ENCODE data around the gene C4orf54.

C4orf54 gene

GRCh38 chr4:99657798-99658197, at the start of gene C4orf54:
Gene C4orf54 (minus strand): TSS chr4:99657828. CDS start chr4:99654648, 3,180 bp downstream.
- DNase-seq (ENCODE audit: low spot score), result no peak

DNA sequence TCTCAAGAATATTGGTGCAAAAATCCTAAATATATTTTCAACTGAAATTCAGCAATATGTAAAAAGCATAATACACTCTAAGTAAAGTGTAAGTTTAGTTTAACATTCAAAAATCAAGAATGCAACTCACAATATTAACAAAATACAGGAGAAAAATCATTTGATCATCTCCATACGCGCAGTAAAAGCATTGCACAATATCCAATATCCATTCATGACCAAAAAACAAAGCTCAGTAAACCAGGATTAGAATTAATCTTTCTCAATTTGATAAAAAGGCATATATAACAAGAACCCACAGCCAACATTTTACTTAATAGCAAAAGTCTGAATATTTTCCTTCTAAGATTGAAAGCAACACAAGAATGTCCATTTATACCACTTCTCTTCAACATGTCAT, 48.3 kb upstream of the C4orf54 start:
- DNase-seq (ENCODE audit: low spot score), result no peak

DNA sequence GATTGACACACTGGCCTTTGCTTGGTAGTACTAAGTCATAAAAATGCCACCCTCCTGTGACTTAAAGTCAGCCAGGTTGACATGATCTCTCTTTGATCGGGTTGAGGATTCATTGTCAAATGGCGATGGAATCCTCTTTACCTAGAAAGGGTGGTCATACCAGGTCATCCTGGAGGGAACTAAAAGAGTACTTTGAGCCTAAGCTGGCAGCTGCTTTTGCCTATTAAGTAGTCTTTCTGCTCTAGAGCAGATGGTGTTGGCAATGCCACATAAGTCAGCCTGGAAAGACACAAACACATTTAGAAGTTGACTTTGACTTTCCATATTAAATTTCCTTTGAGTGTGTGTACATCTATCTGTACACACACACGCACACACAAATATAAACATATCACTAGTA, 39.2 kb upstream of the C4orf54 start:
- no peak for DNase-seq (ENCODE audit: low spot score)

- no peak for DNase-seq (ENCODE audit: low spot score)
Observed at GRCh38 chr4:99693140-99693539, 35.5 kb upstream of the C4orf54 start.

DNA sequence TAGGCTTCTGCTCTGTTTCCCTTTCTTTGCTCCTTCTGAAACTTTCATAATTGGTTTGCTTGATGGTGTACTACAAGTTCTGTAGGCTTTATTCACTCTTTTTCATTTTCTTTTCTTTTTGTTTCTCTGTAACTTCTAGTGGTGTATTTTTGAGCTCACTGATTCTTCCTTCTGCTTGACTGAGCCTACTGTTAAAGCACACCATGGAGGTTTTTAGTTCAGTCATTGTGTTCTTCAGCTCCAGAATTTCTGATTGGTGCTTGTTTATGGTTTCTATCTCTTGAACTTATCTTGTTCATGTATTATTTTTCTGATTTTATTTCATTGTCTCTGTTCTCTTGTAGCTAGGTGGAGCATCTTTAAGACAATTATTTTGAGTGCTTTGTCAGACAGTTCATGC, 33.4 kb upstream of the C4orf54 start:
- DNase-seq (ENCODE audit: low spot score), result no peak

- no peak for DNase-seq (ENCODE audit: low spot score)
Observed at GRCh38 chr4:99690472-99690871, 32.8 kb upstream of the C4orf54 start.

GRCh38 chr4:99687120-99687519, 29.5 kb upstream of the C4orf54 start:
- DNase-seq (ENCODE audit: low spot score), result no peak

DNA sequence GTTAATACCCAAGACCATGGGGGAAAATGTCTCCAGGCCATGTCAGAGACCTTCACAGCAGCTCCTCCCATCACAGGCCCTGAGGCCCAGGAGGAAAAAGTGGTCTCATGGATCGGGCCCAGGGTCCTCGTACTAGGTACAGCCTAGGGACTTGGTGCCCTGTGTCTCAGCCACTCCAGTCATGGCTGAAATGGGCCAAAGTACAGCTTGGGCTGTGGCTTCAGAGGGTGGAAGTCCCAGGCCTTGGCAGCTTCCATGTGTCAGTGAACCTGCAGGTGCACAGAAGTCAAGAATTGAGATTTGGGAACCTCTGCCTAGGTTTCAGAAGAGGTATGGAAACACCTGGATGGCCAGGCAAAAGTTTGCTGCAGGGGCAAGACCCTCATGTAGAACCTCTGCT, 27.6 kb upstream of the C4orf54 start:
- DNase-seq (ENCODE audit: low spot score), result no peak

- DNase-seq (ENCODE audit: low spot score), result no peak
Observed at GRCh38 chr4:99683895-99684294, 26.3 kb upstream of the C4orf54 start.

- DNase-seq (ENCODE audit: low spot score), result no peak
Observed at GRCh38 chr4:99679976-99680375, 22.3 kb upstream of the C4orf54 start.

DNA sequence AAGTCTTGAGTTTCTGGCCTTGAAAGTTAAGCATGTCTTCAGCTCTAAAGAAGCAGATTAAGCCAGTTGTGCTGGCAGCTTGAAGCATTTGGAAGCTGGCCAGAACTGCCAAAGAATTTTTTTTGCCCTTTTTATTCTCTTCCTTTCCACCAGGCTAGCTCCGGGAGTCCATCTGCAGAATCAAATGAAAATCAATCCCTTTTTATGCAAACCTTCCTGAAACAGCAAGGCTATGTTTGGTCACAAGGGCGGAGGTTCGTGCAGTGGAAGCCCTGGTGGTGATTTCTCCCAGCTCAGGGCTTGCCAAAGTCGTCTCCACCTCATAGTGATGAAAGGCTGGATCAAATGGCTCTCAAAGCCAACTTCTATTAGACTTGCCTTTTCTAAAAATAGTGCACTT, 21.6 kb upstream of the C4orf54 start:
- DNase-seq (ENCODE audit: low spot score), result no peak

DNA sequence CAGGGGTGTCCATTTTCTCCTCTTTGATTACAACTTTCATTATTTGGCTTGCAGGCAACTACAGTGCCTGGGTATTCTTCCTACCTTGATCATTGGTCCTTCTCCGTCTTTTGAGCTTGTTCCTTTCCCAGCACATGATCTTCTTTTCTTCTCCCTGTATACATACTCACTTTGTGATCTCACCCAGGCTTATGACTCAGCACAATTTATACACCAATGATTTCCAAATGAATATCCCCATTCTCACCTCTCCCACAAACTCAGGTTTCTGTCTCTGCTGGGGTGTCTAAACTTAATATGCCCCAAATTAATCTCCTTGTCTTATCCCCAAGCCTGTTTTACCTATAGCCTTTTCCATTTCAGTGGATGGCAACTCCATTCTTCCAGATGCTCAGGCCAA, 19.5 kb upstream of the C4orf54 start:
- DNase-seq (ENCODE audit: low spot score), result no peak

- no peak for DNase-seq (ENCODE audit: low spot score)
Observed at GRCh38 chr4:99670409-99671073, 12.9 kb upstream of the C4orf54 start.

DNA sequence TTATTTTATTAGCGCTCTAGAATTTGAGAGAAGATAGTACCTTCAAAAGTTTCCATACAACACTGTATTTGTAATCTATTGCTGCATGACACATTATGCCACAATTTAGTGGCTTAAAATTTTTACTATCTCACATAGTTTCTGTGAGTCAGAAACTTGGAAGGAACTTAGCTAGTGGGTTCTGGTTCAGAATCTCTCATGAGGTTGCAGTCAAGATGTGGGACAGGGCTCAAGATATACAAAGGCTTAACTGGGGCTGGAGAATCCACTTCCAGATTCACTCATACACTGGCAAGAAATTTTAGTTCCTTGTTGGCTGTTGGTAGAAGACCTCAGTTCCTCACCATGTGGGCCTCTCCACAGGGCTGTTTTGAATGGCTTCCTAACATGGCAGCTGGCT, 11.5 kb upstream of the C4orf54 start:
- no peak for DNase-seq (ENCODE audit: low spot score)

GRCh38 chr4:99668472-99668871, 10.8 kb upstream of the C4orf54 start:
- DNase-seq (ENCODE audit: low spot score), result no peak

- no peak for DNase-seq (ENCODE audit: low spot score)
Observed at GRCh38 chr4:99665983-99666382, 8.4 kb upstream of the C4orf54 start.

DNA sequence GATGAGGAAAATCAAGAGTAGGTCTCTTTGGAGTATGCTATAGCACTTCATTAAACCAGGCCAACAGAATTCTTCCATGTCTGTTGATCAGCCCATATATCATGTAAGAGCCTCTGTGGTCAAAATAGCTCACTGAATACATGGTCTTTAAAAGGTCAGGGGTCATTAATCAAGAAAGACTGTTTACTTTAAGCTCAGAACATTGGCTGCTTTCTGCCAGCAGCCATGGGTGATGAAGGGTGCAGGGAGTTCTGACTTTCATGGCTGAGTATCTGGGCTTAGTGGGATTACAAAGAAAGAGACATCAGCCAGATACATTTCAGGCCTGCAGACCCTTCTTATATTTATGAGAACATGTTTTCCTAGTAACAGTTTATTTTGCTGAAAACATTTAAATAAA, 7.1 kb upstream of the C4orf54 start:
- DNase-seq (ENCODE audit: low spot score), result no peak

DNA sequence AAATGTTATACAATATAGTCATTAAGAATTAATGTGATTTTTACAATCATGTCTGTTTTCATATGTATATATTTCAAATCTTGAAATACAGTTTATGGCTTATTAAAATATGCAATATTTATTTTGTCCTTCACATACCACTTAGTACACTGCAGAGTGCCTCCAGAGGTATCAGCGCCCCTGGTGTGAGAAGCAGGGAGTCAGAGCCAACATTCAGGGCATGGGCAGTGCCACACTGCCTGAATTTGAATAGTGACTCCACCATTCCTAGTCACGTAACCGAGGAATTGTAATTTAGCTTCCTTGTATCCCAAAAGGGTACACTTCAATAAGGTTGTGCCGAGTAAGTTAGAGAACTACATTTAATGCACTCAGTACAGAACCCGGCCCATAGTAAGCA, 4.3 kb upstream of the C4orf54 start:
- DNase-seq (ENCODE audit: low spot score), result no peak

GRCh38 chr4:99658666-99659065, 1.0 kb upstream of the C4orf54 start:
- DNase-seq (ENCODE audit: low spot score), result no peak

DNA sequence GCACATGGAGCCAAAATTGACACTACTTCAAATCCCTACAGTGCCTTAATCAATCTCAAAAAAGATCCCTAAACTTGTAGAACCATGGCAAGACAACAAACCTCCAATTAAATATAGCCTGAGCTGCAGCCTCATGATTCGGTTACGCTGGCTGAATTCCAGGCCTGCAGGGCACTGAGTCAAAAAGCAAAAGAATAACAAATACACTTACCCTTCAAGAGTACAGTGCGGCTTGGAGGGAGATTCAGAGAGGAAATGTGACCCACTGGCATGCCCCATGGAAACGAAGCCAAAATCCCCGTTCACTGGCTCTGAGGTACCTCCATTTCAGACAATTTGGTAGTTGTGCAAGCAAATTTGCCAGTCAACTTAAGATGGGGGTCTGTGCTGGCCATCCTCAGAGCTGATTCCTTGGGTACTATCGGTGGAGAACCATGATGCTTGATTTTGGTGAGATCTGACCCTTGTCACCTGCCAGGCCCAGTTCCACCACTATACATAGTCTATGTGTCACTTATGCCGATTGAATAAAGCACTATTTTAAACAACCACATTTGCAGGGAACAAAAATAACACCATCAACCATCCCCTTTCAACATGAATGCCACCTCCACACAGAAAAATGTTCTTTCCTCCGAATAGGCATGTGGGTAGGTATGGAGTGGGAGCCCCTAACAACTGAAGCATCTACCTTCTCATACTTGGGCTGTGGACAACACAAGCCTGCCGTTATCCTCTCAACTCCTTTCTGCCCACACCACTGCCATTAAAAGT, 2.1 kb downstream of the C4orf54 start:
- DNase-seq (ENCODE audit: low spot score), result no peak

- no peak for DNase-seq (ENCODE audit: low spot score)
Observed at GRCh38 chr4:99654361-99654761, 3.3 kb downstream of the C4orf54 start.

- DNase-seq (ENCODE audit: low spot score), result no peak
Observed at GRCh38 chr4:99653916-99654315, 3.7 kb downstream of the C4orf54 start.

DNA sequence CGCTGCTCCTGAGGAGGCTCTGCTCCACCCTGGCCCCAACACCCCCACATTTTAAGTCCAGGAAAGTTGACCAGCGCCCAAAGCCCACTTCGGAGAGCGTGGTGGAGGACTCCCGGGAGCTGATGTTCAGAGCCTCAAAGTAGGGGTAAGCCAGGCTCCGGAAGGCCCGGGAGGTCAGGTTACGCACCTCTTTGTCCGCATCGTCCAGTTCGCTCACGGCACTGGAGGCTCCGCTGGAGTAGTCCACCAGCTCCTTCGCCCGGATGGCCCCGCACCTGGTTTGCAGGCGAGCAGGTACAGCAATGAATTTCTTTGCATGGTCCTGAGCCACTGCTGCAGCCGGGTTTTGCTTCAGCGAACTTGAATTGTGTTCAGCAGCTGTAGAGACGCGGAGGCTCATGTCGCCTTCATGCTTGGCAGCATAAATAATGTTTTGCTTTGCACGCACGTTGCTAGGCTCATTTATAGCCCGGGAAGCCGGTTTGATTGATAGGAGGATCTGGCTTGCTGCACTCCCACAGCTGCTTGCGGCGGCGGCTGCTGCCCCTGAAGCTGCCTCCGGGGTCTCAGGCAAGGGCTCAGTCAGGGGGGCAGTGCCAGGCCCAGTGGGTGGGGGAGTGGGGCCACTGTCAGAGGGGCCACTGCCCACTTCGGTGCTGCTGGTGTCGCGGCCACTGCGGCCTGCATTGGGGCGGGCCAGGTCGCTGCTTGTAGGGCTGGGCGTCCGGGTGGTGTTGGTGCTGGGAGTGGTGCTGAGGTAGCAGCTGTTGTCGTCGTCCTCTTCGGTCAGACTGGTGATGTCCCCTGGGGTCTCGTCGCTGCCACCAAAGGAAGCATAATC, 4.8 kb downstream of the C4orf54 start:
- no peak for DNase-seq (ENCODE audit: low spot score)
